Peyer's patch (tissue), 4 donors: Measurements from ENCODE around the gene SGF29.

ENCODE experiments used
- POLR2A ChIP-seq, 2 donors: fragments of 450-650 bp; IDR thresholded peaks; one replicate each; pipeline ENCODE4 v1.5.1; 2017; ENCODE audit warnings: antibody characterized with exemption in 2 of 2, mild to moderate bottlenecking in 2 of 2, moderate library complexity in 2 of 2
- TF ChIP-seq, protein P1 (sequence below), 6 experiments: fragments of 450-650 bp in 4 of 6; fragments of 200-600 bp in 2 of 6; sonication (generic) in 1 of 6; IDR thresholded peaks; one replicate each; pipeline ENCODE4 v1.5.1; 2017 to 2019; ENCODE audit warnings: antibody characterized with exemption in 6 of 6, mild to moderate bottlenecking in 3 of 6, moderate library complexity in 1 of 6

DNA sequence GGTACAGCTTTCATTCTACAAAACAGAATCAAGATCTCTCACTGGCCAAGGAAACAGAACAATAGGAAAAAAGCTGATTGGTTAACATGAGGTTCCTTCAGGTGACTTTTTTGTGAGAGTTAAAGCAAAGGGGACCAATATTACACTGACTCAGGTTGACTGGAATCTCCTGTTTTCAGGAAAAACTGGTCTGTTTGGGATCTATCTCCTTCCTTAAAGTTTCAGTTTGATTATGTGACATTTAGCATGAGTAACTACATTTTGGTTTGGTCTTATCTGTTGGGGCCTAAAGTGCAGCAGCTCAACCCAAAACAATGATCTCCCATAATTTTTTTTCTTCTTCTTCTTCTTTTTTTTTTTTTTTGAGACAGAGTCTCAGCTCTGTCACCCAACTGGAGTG is 24.6 kb upstream of the SGF29 start:
- TF ChIP-seq, protein P1, sequence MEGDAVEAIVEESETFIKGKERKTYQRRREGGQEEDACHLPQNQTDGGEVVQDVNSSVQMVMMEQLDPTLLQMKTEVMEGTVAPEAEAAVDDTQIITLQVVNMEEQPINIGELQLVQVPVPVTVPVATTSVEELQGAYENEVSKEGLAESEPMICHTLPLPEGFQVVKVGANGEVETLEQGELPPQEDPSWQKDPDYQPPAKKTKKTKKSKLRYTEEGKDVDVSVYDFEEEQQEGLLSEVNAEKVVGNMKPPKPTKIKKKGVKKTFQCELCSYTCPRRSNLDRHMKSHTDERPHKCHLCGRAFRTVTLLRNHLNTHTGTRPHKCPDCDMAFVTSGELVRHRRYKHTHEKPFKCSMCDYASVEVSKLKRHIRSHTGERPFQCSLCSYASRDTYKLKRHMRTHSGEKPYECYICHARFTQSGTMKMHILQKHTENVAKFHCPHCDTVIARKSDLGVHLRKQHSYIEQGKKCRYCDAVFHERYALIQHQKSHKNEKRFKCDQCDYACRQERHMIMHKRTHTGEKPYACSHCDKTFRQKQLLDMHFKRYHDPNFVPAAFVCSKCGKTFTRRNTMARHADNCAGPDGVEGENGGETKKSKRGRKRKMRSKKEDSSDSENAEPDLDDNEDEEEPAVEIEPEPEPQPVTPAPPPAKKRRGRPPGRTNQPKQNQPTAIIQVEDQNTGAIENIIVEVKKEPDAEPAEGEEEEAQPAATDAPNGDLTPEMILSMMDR (IDR thresholded peaks at IDR 0.05): no peak
- TF ChIP-seq POLR2A (IDR thresholded peaks at IDR 0.05): no peak
